Thyroid gland (tissue), 4 donors: ENCODE results near the gene TTLL5. TPM values are rescaled to one million over a fixed set of nuclear protein-coding genes. Genes with fewer than 3 reads are reported as not detected.
"Not testable (repeated sequence)": the region's sequence is repeated elsewhere in the genome, so short reads cannot be mapped to it uniquely, and the experiment has no call there.

ENCODE experiments used
- DNase-seq, 2 donors: peaks; one replicate each; pipeline ENCODE4 v3.0.0-alpha.2; 2019
- H3K27ac ChIP-seq, 3 donors: fragments of 200-600 bp; sonication (generic); 1 replicate in 2 of 3; 2 replicates in 1 of 3; pipeline ENCODE4 v1.5.1; 2016 to 2019; ENCODE audit warnings: mild to moderate bottlenecking in 1 of 3, moderate library complexity in 1 of 3
- H3K27me3 ChIP-seq: fragments of 200-600 bp; sonication (generic); one replicate; pipeline ENCODE4 v1.5.1; 2019
- H3K36me3 ChIP-seq, 2 donors: fragments of 200-600 bp; sonication (generic); one replicate each; pipeline ENCODE4 v1.5.1; 2016 to 2019
- H3K4me1 ChIP-seq, 2 donors: fragments of 200-600 bp; sonication (generic); one replicate each; pipeline ENCODE4 v1.5.1; 2017 to 2019
- H3K4me3 ChIP-seq, 3 donors: fragments of 200-600 bp; sonication (generic); replicated peaks in 1 of 3; 1 replicate in 2 of 3; 2 replicates in 1 of 3; pipeline ENCODE4 v1.5.1; 2016; ENCODE audit warnings: mild to moderate bottlenecking in 1 of 3
- H3K9me3 ChIP-seq: fragments of 200-600 bp; sonication (generic); one replicate; pipeline ENCODE4 v1.5.1; 2017
- CTCF ChIP-seq, 6 experiments: fragments of 200-600 bp in 3 of 6; fragments of 450-650 bp in 3 of 6; sonication (generic) in 3 of 6; IDR thresholded peaks; one replicate each; pipeline ENCODE4 v1.5.1; 2016 to 2019; ENCODE audit warnings: antibody characterized with exemption in 6 of 6, mild to moderate bottlenecking in 2 of 6, inconsistent platforms in 1 of 6, moderate library complexity in 1 of 6
- POLR2A ChIP-seq, 2 donors: fragments of 450-650 bp; IDR thresholded peaks; one replicate each; pipeline ENCODE4 v1.6.1; 2017; ENCODE audit warnings: antibody characterized with exemption in 2 of 2, mild to moderate bottlenecking in 2 of 2, moderate library complexity in 1 of 2
- WGBS, 2 donors: methylation state at CpG; one replicate each; pipeline ENCODE4 v1.1.5; 2017; 5-methylcytosine and 5-hydroxymethylcytosine counted together
- intact Hi-C: fragments of 100-400 bp; cut with DNase I; formaldehyde crosslinking; loops from one replicate; pipeline ENCODE4 v1.15.1; 2023
- total RNA-seq, 4 donors: library from RNA; depleted of rRNA; stranded (reverse); fragments of >200 nt; gene quantifications; one replicate each; pipeline ENCODE4 v1.2.3, GENCODE V29; 2016

Gene TTLL5
- total RNA-seq, 4 donors from 2014 or later: 31.8 to 65.1 (median 35.7) TPM

DNA sequence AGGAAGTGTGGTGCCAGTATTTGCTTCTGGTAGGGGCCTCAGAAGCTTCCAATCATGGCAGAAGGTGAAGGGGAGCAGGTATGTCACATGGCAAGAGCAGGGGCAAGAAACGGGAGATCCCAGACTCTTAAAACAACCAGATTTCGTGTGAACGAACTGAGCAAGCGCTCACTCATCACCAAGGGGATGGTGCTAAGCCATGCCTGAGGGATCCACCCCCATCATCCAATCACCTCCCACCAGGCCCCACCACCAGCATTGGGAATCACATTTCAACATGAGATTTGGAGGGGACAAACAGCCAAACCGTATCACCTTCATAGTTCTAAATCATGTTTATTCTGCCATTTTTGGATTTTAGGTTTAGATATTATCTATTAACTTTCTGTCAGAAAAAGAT is 179.9 kb downstream of the TTLL5 start:
- no peaks in the 10 kb centered on the region for H3K9me3 ChIP-seq
- no peaks in the 10 kb centered on the region for H3K4me1 ChIP-seq
- DNase-seq: no peak
- TF ChIP-seq CTCF (IDR thresholded peaks at IDR 0.05) (no peak), POLR2A (IDR thresholded peaks at IDR 0.05) (no peak)
- intact Hi-C loops: no loop called here
- WGBS, 2 donors: 88 to 89% methylated on average over 5 of the region's 5 CpGs
- H3K27ac ChIP-seq: no peak overlapping the region
- H3K36me3 ChIP-seq: no peaks in the 10 kb centered on the region
- H3K4me3 ChIP-seq: no peak overlapping the region
- H3K27me3 ChIP-seq: no peaks in the 10 kb centered on the region

DNA sequence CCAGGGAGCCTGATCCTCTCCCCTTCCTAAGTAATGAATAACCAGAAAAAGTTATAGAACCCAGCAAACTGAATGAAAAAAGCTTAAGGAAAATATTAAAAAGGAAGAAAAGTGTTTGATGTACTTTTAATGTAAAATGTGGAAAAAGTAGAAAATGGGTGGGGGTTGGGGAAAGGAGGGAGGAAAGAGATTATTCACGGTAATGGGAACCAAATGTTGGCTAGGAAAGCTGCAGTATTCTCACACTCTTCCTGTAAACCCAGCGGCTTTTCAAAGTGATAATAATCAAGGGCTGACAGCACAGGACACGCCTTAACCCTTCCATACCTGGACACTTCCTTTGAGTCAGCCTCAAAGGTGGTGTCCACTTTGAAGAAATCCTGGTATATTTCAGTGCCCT is 181.5 kb downstream of the TTLL5 start:
- H3K27me3 ChIP-seq: no peaks in the 10 kb centered on the region
- TF ChIP-seq CTCF (IDR thresholded peaks at IDR 0.05): no peak
- TF ChIP-seq POLR2A (IDR thresholded peaks at IDR 0.05): no peak
- H3K36me3 ChIP-seq: no peaks in the 10 kb centered on the region
- no peaks in the 10 kb centered on the region for H3K4me1 ChIP-seq
- no peaks in the 10 kb centered on the region for H3K9me3 ChIP-seq
- 56 to 57% methylated on average over 3 of the region's 3 CpGs for WGBS, 2 donors
- H3K27ac ChIP-seq: no peak overlapping the region
- H3K4me3 ChIP-seq: no peak overlapping the region
- DNase-seq: no peak
- intact Hi-C loops: no loop called here

DNA sequence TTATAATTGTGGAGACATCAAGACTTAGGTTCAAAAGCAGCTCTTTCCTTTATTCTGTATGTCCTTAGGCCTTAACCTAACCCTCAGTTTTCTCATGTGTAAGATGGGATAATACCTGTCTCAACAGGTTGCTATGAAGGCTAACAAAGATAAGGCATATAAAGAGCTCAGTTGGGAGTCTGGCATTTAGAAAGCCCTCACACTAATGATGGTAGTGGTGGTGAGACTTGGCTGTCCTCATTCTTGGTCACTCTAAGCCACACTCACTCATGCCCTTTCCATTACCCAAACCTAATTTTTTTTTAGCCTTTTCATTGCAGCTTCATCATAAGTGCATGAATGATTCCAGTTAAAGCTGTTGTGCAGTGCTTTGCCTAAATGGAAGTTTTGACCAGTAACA is 183.4 kb downstream of the TTLL5 start:
- Histone ChIP-seq H3K4me3 (no peak overlapping the region), H3K9me3 (no peaks in the 10 kb centered on the region), H3K36me3 (no peaks in the 10 kb centered on the region), H3K27me3 (no peaks in the 10 kb centered on the region), H3K4me1 (no peaks in the 10 kb centered on the region), H3K27ac (no peak overlapping the region)
- intact Hi-C loops: no loop called here
- no peak for DNase-seq
- TF ChIP-seq POLR2A (IDR thresholded peaks at IDR 0.05) (no peak), CTCF (IDR thresholded peaks at IDR 0.05) (no peak)

GRCh38 chr14:75845136-75845804 is 184.2 kb downstream of the TTLL5 start:
- no peak overlapping the region for H3K27ac ChIP-seq
- WGBS, 2 donors: 93 to 97% methylated on average over 4 of the region's 4 CpGs
- TF ChIP-seq POLR2A (IDR thresholded peaks at IDR 0.05) (no peak), CTCF (IDR thresholded peaks at IDR 0.05) (no peak)
- intact Hi-C loops: no loop called here
- DNase-seq: no peak
- H3K27me3 ChIP-seq: no peaks in the 10 kb centered on the region
- H3K9me3 ChIP-seq: no peaks in the 10 kb centered on the region
- no peaks in the 10 kb centered on the region for H3K36me3 ChIP-seq
- H3K4me3 ChIP-seq: no peak overlapping the region
- H3K4me1 ChIP-seq: no peaks in the 10 kb centered on the region

GRCh38 chr14:75846694-75847093 is 185.6 kb downstream of the TTLL5 start:
- H3K9me3 ChIP-seq, DNase-seq, intact Hi-C loops, H3K27ac ChIP-seq, H3K4me3 ChIP-seq, H3K4me1 ChIP-seq, H3K36me3 ChIP-seq, H3K27me3 ChIP-seq: not testable (repeated sequence)
- WGBS, 2 donors: 94 to 96% methylated on average over 5 of the region's 5 CpGs

- intact Hi-C loops: no loop called here
- no peaks in the 10 kb centered on the region for H3K36me3 ChIP-seq
- TF ChIP-seq POLR2A (IDR thresholded peaks at IDR 0.05) (no peak), CTCF (IDR thresholded peaks at IDR 0.05) (no peak)
- H3K9me3 ChIP-seq: no peaks in the 10 kb centered on the region
- H3K27ac ChIP-seq: no peak overlapping the region
- 96% methylated on average over 2 of the region's 2 CpGs for WGBS, 2 donors
- no peak overlapping the region for H3K4me3 ChIP-seq
- no peaks in the 10 kb centered on the region for H3K4me1 ChIP-seq
- no peaks in the 10 kb centered on the region for H3K27me3 ChIP-seq
- no peak for DNase-seq
These were observed 186.5 kb downstream of the TTLL5 start for GRCh38 chr14:75847584-75847983.
